HUES48 (cell line): ENCODE results near the gene ZNF316.

ENCODE experiments used
- H3K27ac ChIP-seq: one replicate; pipeline ENCODE4 v1.7.0; 2013; ENCODE audit warnings: low read depth, low read length, inconsistent platforms
- H3K27me3 ChIP-seq: 2 replicates; pipeline ENCODE4 v1.6.1; 2013; ENCODE audit warnings: mild to moderate bottlenecking, low read length; ENCODE audit not compliant: control insufficient read depth, insufficient read depth
- H3K36me3 ChIP-seq: 2 replicates; pipeline ENCODE4 v1.6.1; 2013; ENCODE audit warnings: low read length; ENCODE audit not compliant: control insufficient read depth, insufficient read depth
- H3K4me1 ChIP-seq: 2 replicates; pipeline ENCODE4 v1.6.1; 2013; ENCODE audit warnings: mild to moderate bottlenecking, low read length; ENCODE audit not compliant: control insufficient read depth, insufficient read depth
- H3K4me3 ChIP-seq: 2 replicates; pipeline ENCODE4 v1.5.1; 2013; ENCODE audit warnings: mild to moderate bottlenecking, low read depth, low read length
- H3K9ac ChIP-seq: 2 replicates; pipeline ENCODE4 v1.6.1; 2013; ENCODE audit warnings: mild to moderate bottlenecking, low read depth, low read length, moderate library complexity
- H3K9me3 ChIP-seq: 2 replicates; pipeline ENCODE4 v1.6.1; 2013; ENCODE audit warnings: low read length; ENCODE audit not compliant: control insufficient read depth, insufficient read depth

ZNF316 gene

GRCh38 chr7:6608794-6609193 is 28.3 kb upstream of the ZNF316 start:
- Histone ChIP-seq H3K27me3 (no peaks in the 10 kb centered on the region), H3K9ac (no peak overlapping the region), H3K27ac (no peak overlapping the region), H3K4me3 (no peak overlapping the region), H3K36me3 (peaks cover 12% of the 10 kb centered on the region; the same call in 1 of the 2 replicates), H3K9me3 (no peaks in the 10 kb centered on the region), H3K4me1 (peaks cover 5% of the 10 kb centered on the region)

GRCh38 chr7:6612819-6613218 is 24.3 kb upstream of the ZNF316 start:
- Histone ChIP-seq H3K9ac (no peak overlapping the region), H3K27ac (no peak overlapping the region), H3K36me3 (peaks cover 4% of the 10 kb centered on the region; the same call in 1 of the 2 replicates), H3K4me1 (peaks cover 7% of the 10 kb centered on the region), H3K9me3 (no peaks in the 10 kb centered on the region), H3K27me3 (no peaks in the 10 kb centered on the region), H3K4me3 (no peak overlapping the region)

GRCh38 chr7:6613706-6614105 is 23.4 kb upstream of the ZNF316 start:
- no peaks in the 10 kb centered on the region for H3K27me3 ChIP-seq
- no peaks in the 10 kb centered on the region for H3K36me3 ChIP-seq
- H3K9ac ChIP-seq: no peak overlapping the region
- H3K27ac ChIP-seq: no peak overlapping the region
- peaks cover 7% of the 10 kb centered on the region for H3K4me1 ChIP-seq
- H3K4me3 ChIP-seq: no peak overlapping the region
- no peaks in the 10 kb centered on the region for H3K9me3 ChIP-seq

- Histone ChIP-seq H3K4me3 (peak within 1 kb of the TSS; percentile 80), H3K9ac (peak within 1 kb of the TSS; percentile 70; the same call in 1 of the 2 replicates)
These were observed 22.0 kb upstream of the ZNF316 start, which contains the start of gene ZNF853 for GRCh38 chr7:6614953-6615722. Gene ZNF853, plus strand, starts transcription at chr7:6615610. Its CDS starts 565 bp downstream, at chr7:6616175.

GRCh38 chr7:6615723-6616555 is 21.2 kb upstream of the ZNF316 start:
- H3K9me3 ChIP-seq: no peaks in the 10 kb centered on the region
- peak overlapping the region; percentile 67 for H3K4me3 ChIP-seq
- peak overlapping the region; percentile 28 for H3K27ac ChIP-seq
- peaks cover 1% of the 10 kb centered on the region; the same call in 1 of the 2 replicates for H3K36me3 ChIP-seq
- H3K27me3 ChIP-seq: no peaks in the 10 kb centered on the region
- H3K4me1 ChIP-seq: peaks cover 7% of the 10 kb centered on the region
- H3K9ac ChIP-seq: 0 out of 2 replicates have a peak overlapping the region, but pooled peaks have one; percentile 24

More at GRCh38 chr7:6614953-6615722, 22.0 kb upstream of the ZNF316 start, which contains the start of gene ZNF853:
- peaks cover 7% of the 10 kb centered on the region for H3K4me1 ChIP-seq
- H3K9me3 ChIP-seq: no peaks in the 10 kb centered on the region
- no peaks in the 10 kb centered on the region for H3K36me3 ChIP-seq
- no peaks in the 10 kb centered on the region for H3K27me3 ChIP-seq
- peak within 1 kb of the TSS; percentile 59 for H3K27ac ChIP-seq

- Histone ChIP-seq H3K9me3 (no peaks in the 10 kb centered on the region), H3K9ac (no peak overlapping the region), H3K4me1 (peaks cover 7% of the 10 kb centered on the region), H3K36me3 (peaks cover 12% of the 10 kb centered on the region), H3K27me3 (no peaks in the 10 kb centered on the region), H3K4me3 (no peak overlapping the region), H3K27ac (no peak overlapping the region)
These were observed 20.1 kb upstream of the ZNF316 start for GRCh38 chr7:6616854-6617643.

- H3K36me3 ChIP-seq: peaks cover 23% of the 10 kb centered on the region
- H3K27me3 ChIP-seq: no peaks in the 10 kb centered on the region
- H3K9ac ChIP-seq: no peak overlapping the region
- H3K9me3 ChIP-seq: no peaks in the 10 kb centered on the region
- H3K4me3 ChIP-seq: no peak overlapping the region
- H3K4me1 ChIP-seq: peaks cover 4% of the 10 kb centered on the region
- H3K27ac ChIP-seq: no peak overlapping the region
These were observed 18.5 kb upstream of the ZNF316 start for GRCh38 chr7:6618621-6619020.

GRCh38 chr7:6619961-6620360 is 17.2 kb upstream of the ZNF316 start:
- Histone ChIP-seq H3K4me1 (no peaks in the 10 kb centered on the region), H3K27me3 (no peaks in the 10 kb centered on the region), H3K9ac (no peak overlapping the region), H3K4me3 (no peak overlapping the region), H3K27ac (no peak overlapping the region), H3K36me3 (peaks cover 30% of the 10 kb centered on the region), H3K9me3 (no peaks in the 10 kb centered on the region)

- H3K36me3 ChIP-seq: peaks cover 30% of the 10 kb centered on the region
- no peaks in the 10 kb centered on the region for H3K4me1 ChIP-seq
- H3K9me3 ChIP-seq: no peaks in the 10 kb centered on the region
- H3K9ac ChIP-seq: no peak overlapping the region
- no peaks in the 10 kb centered on the region for H3K27me3 ChIP-seq
- H3K27ac ChIP-seq: no peak overlapping the region
- H3K4me3 ChIP-seq: no peak overlapping the region
These were observed 15.7 kb upstream of the ZNF316 start for GRCh38 chr7:6621195-6622133.
